Naive thymus-derived CD4-positive, alpha-beta T cell (primary cell): ENCODE data around the gene FN3KRP. TPM values are rescaled to one million over a fixed set of nuclear protein-coding genes. Genes with fewer than 3 reads are reported as not detected.
"Not testable (repeated sequence)": the region's sequence is repeated elsewhere in the genome, so short reads cannot be mapped to it uniquely, and the experiment has no call there.

Experiments used
- ATAC-seq: fragments of 150-1000 bp; cut with Tn5 transposase; 2 replicates; pipeline ENCODE4 v1.10.0; 2021; ENCODE audit warnings: mild to moderate bottlenecking, moderate library complexity
- CTCF ChIA-PET: fragments of 350-600 bp; sonication (Branson Sonifier 250); formaldehyde crosslinking; loops from one replicate; lab custom pipeline; 2021; ENCODE audit warnings: antibody characterized with exemption; lab: Charles Lee
- POLR2A ChIA-PET: fragments of 350-600 bp; sonication (Branson Sonifier 250); formaldehyde crosslinking; loops from one replicate; lab custom pipeline; 2021; ENCODE audit warnings: antibody characterized with exemption, inconsistent platforms; lab: Charles Lee
- DNase-seq, 9 donors: peaks; one replicate each; pipeline versions ENCODE4 v3.0.0 to v3.0.0-alpha.2; 2020 to 2022; ENCODE audit warnings: mixed read lengths in 1 of 9
- H3K27ac ChIP-seq: one replicate; pipeline ENCODE4 v1.7.0; 2013; ENCODE audit warnings: mild to moderate bottlenecking, low read depth, low read length, moderate library complexity
- H3K27me3 ChIP-seq, 2 donors: one replicate each; pipeline ENCODE4 v1.7.0; 2013; ENCODE audit warnings: low read length in 2 of 2, mild to moderate bottlenecking in 2 of 2, moderate library complexity in 2 of 2; ENCODE audit not compliant: control insufficient read depth in 2 of 2, insufficient read depth in 2 of 2
- H3K36me3 ChIP-seq, 3 experiments: 1 replicate in 2 of 3; 2 replicates in 1 of 3; pipeline ENCODE4 v1.7.0; 2013; ENCODE audit warnings: low read length in 3 of 3, mild to moderate bottlenecking in 3 of 3, moderate library complexity in 1 of 3; ENCODE audit not compliant: insufficient read depth in 3 of 3, control insufficient read depth in 2 of 3
- H3K4me1 ChIP-seq, 2 donors: one replicate each; pipeline ENCODE4 v1.7.0; 2013; ENCODE audit warnings: low read length in 2 of 2, mild to moderate bottlenecking in 2 of 2, moderate library complexity in 1 of 2; ENCODE audit not compliant: control insufficient read depth in 2 of 2, insufficient read depth in 2 of 2
- H3K4me3 ChIP-seq: 2 replicates; pipeline ENCODE4 v1.7.0; 2013; ENCODE audit warnings: mild to moderate bottlenecking, low read length
- H3K9me3 ChIP-seq, 3 experiments: 1 replicate in 2 of 3; 2 replicates in 1 of 3; pipeline ENCODE4 v1.7.0; 2013; ENCODE audit warnings: low read length in 3 of 3; ENCODE audit not compliant: control insufficient read depth in 2 of 3
- H3K27ac Mint-ChIP-seq, 9 donors: one replicate each; pipeline ENCODE4 v1.8.0; 2020 to 2022; ENCODE audit warnings: mixed read lengths in 9 of 9, mild to moderate bottlenecking in 8 of 9, moderate library complexity in 5 of 9, inconsistent platforms in 2 of 9
- H3K27me3 Mint-ChIP-seq, 5 donors: one replicate each; pipeline ENCODE4 v1.8.0; 2021 to 2022; ENCODE audit warnings: mixed read lengths in 5 of 5, mild to moderate bottlenecking in 1 of 5
- H3K36me3 Mint-ChIP-seq, 5 donors: one replicate each; pipeline ENCODE4 v1.8.0; 2020 to 2022; ENCODE audit warnings: mixed read lengths in 5 of 5, mild to moderate bottlenecking in 3 of 5, inconsistent platforms in 1 of 5
- H3K4me1 Mint-ChIP-seq, 7 donors: one replicate each; pipeline ENCODE4 v1.8.0; 2020 to 2022; ENCODE audit warnings: mixed read lengths in 7 of 7, mild to moderate bottlenecking in 3 of 7, inconsistent platforms in 1 of 7
- H3K4me3 Mint-ChIP-seq, 10 donors: one replicate each; pipeline ENCODE4 v1.8.0; 2020 to 2022; ENCODE audit warnings: mild to moderate bottlenecking in 10 of 10, mixed read lengths in 10 of 10, moderate library complexity in 6 of 10, inconsistent platforms in 2 of 10
- H3K9me3 Mint-ChIP-seq, 11 donors: one replicate each; pipeline ENCODE4 v1.8.0; 2020 to 2022; ENCODE audit warnings: mixed read lengths in 11 of 11, mild to moderate bottlenecking in 4 of 11, inconsistent platforms in 1 of 11, moderate library complexity in 1 of 11
- intact Hi-C, 2 donors: fragments of 100-400 bp; cut with micrococcal nuclease; formaldehyde crosslinking; loops; one replicate each; pipeline ENCODE4 v1.15.1; 2023
- polyA plus RNA-seq, 2 donors: library from polyadenylated mRNA; unstranded; fragments of 300-500 nt; fragmentation: Illumina TruSeq; gene quantifications; one replicate each; pipeline ENCODE4 v1.2.3, GENCODE V29; 2021
- total RNA-seq, 6 experiments: library from RNA in 5 of 6; stranded (reverse) in 5 of 6; gene quantifications; 1 replicate in 5 of 6; 2 replicates in 1 of 6; pipeline ENCODE4 v1.2.3 and lab custom pipeline; 2021 to 2026

The FN3KRP gene
- total and polyA plus RNA-seq, 7 experiments from 2014 or later: 29.9 to 38.7 (median 33.4) TPM

GRCh38 chr17:82756166-82756565 is 39.7 kb downstream of the FN3KRP start:
- H3K27ac ChIP-seq: no peak overlapping the region
- ChIA-PET POLR2A (no interaction called here), CTCF (no interaction called here)
- no peaks in the 10 kb centered on the region for H3K27me3 Mint-ChIP-seq
- H3K4me3 Mint-ChIP-seq: no peak overlapping the region
- peaks cover 7 to 8% of the 10 kb centered on the region in 2 donors for H3K4me1 ChIP-seq
- intact Hi-C loops: no loop called here
- no peaks in the 10 kb centered on the region for H3K9me3 Mint-ChIP-seq
- peaks cover 0 to 16% (median 4%) of the 10 kb centered on the region in 5 donors for H3K36me3 Mint-ChIP-seq
- H3K27ac Mint-ChIP-seq: no peak overlapping the region
- no peak for ATAC-seq
- no peaks in the 10 kb centered on the region for H3K27me3 ChIP-seq
- peaks cover 0 to 7% (median 0%) of the 10 kb centered on the region in 3 experiments for H3K36me3 ChIP-seq
- no peaks in the 10 kb centered on the region for H3K9me3 ChIP-seq
- peaks cover 18 to 40% (median 32%) of the 10 kb centered on the region in 7 donors for H3K4me1 Mint-ChIP-seq
- DNase-seq: no peak
- no peak overlapping the region for H3K4me3 ChIP-seq

DNA sequence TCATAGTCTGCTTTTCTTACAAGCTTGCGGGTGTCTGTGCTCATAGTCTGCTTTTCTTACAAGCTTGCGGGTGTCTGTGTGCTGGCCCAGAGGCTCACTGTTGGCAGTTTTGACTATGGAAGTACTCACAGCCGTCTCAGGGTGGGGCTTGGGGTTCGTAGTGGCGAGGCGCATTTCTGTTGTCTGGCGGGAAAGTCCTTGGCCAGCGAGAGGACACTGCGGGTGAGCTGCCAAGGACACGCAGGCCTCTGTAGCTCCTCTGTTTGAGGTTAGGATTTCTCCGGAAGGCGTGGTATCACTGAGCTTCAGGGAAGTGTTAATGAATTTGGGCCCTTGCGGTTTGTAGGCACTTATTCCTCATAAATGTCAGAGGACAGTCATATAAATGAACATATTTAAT is 48.9 kb downstream of the FN3KRP start:
- Mint-ChIP-seq H3K9me3 (no peaks in the 10 kb centered on the region), H3K4me1 (peaks cover 7 to 21% (median 14%) of the 10 kb centered on the region in 7 donors), H3K27me3 (no peaks in the 10 kb centered on the region), H3K27ac (peak overlapping the region in 2 of 9 donors; percentile 42 to 63), H3K4me3 (no peak overlapping the region), H3K36me3 (peaks cover 6 to 56% (median 30%) of the 10 kb centered on the region in 5 donors)
- intact Hi-C loops: loop anchor here in 1 of 2 donors (5.0 kb wide), 1 partner anchor 413 kb away; no protein-coding TSS in a partner anchor
- CTCF ChIA-PET: interaction anchor here (0.5 to 1.4 kb wide), 2 partner anchors 97 to 205 kb away, joined by 4 read pairs; no protein-coding TSS in a partner anchor
- ATAC-seq: no peak
- Histone ChIP-seq H3K4me1 (no peaks in the 10 kb centered on the region), H3K9me3 (no peaks in the 10 kb centered on the region), H3K27ac (no peak overlapping the region), H3K27me3 (no peaks in the 10 kb centered on the region), H3K4me3 (no peak overlapping the region), H3K36me3 (peaks cover 3 to 62% (median 5%) of the 10 kb centered on the region in 3 experiments)
- no peak for DNase-seq
- POLR2A ChIA-PET: interaction anchor here (0.7 kb wide), 1 partner anchor 11 kb away, joined by 4 read pairs; no protein-coding TSS in a partner anchor

GRCh38 chr17:82767041-82767754 is 50.7 kb downstream of the FN3KRP start:
- ATAC-seq: no peak
- Mint-ChIP-seq H3K9me3 (no peaks in the 10 kb centered on the region), H3K4me1 (peaks cover 7 to 20% (median 16%) of the 10 kb centered on the region in 7 donors), H3K27me3 (no peaks in the 10 kb centered on the region), H3K4me3 (no peak overlapping the region), H3K27ac (peak overlapping the region in 3 of 9 donors; percentile 21 to 36 (median 26)), H3K36me3 (peaks cover 6 to 51% (median 27%) of the 10 kb centered on the region in 5 donors)
- intact Hi-C loops: loop anchor here in 1 of 2 donors (5.0 kb wide), 1 partner anchor 415 kb away; no protein-coding TSS in a partner anchor
- no peaks in the 10 kb centered on the region for H3K27me3 ChIP-seq
- DNase-seq: peak in 5 of 9 donors; percentile 12 to 39 (median 23)
- CTCF ChIA-PET: no interaction called here
- no peaks in the 10 kb centered on the region for H3K9me3 ChIP-seq
- peaks cover 3 to 65% (median 5%) of the 10 kb centered on the region in 3 experiments for H3K36me3 ChIP-seq
- H3K27ac ChIP-seq: no peak overlapping the region
- no peak overlapping the region for H3K4me3 ChIP-seq
- POLR2A ChIA-PET: no interaction called here
- H3K4me1 ChIP-seq: peaks cover 0 to 1% of the 10 kb centered on the region in 2 donors

DNA sequence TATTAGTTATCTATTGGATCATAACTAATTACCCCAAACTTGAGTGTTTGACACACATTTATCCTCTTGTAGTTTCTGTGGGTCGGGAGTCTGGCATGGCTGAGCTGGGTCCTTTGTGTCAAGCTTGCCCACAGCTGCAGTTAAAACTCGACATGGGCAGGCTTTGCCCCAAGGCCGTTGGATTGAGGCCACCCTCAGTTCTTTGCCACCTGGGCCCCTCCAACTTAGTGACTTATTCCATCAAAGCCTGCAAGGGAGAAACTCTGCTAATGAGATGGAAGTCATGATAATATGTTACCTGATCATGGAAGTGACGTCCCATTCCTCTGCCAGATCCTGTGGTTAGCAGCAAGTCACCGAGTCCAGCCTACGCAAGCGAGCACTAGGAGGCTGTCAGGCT is 52.5 kb downstream of the FN3KRP start:
- Histone ChIP-seq H3K27ac (no peak overlapping the region), H3K36me3 (peaks cover 0 to 58% (median 5%) of the 10 kb centered on the region in 3 experiments), H3K9me3 (no peaks in the 10 kb centered on the region), H3K27me3 (no peaks in the 10 kb centered on the region), H3K4me3 (no peak overlapping the region), H3K4me1 (peaks cover 0 to 3% of the 10 kb centered on the region in 2 donors)
- Mint-ChIP-seq H3K4me3 (no peak overlapping the region), H3K36me3 (peaks cover 6 to 51% (median 21%) of the 10 kb centered on the region in 5 donors), H3K27ac (no peak overlapping the region), H3K4me1 (peaks cover 7 to 21% (median 16%) of the 10 kb centered on the region in 7 donors), H3K9me3 (no peaks in the 10 kb centered on the region), H3K27me3 (no peaks in the 10 kb centered on the region)
- ChIA-PET POLR2A (no interaction called here), CTCF (interaction anchor here (0.6 kb wide), 1 partner anchor 209 kb away, joined by 3 read pairs; no protein-coding TSS in a partner anchor)
- intact Hi-C loops: loop anchor here in 1 of 2 donors (5.0 kb wide), 1 partner anchor 417 kb away; no protein-coding TSS in a partner anchor
- DNase-seq: no peak
- ATAC-seq: no peak

DNA sequence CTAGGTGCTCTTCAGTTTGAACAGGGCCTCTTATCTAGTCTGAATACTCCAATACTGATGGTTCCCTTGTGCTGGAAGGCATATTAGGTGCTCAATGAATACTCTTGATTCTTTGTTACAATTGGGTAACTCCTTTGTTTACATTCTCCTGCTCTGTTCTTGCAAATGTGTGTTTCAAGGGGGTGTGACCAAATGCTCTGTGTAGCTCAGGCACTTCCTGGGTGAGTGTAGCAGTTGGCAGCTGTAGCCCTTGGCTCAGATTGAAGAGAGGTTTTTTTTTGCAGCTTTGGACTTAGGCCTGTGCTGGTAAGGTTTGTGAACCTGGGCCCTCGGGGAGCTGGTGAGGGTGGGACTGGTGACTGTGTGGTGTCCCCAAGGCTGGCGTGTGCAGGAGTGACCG is 55.5 kb downstream of the FN3KRP start:
- ChIA-PET POLR2A (no interaction called here), CTCF (interaction anchor here (1.0 to 1.3 kb wide), 2 partner anchors 103 to 146 kb away, joined by 3 read pairs; no protein-coding TSS in a partner anchor)
- Histone ChIP-seq H3K9me3 (no peaks in the 10 kb centered on the region), H3K27me3 (no peaks in the 10 kb centered on the region), H3K27ac (no peak overlapping the region), H3K4me3 (no peak overlapping the region), H3K4me1 (peaks cover 8 to 19% of the 10 kb centered on the region in 2 donors), H3K36me3 (peaks cover 0 to 37% (median 5%) of the 10 kb centered on the region in 3 experiments)
- H3K27me3 Mint-ChIP-seq: no peaks in the 10 kb centered on the region
- peaks cover 2 to 21% (median 15%) of the 10 kb centered on the region in 7 donors for H3K4me1 Mint-ChIP-seq
- no peak for ATAC-seq
- H3K27ac Mint-ChIP-seq: peak overlapping the region in 4 of 9 donors; percentile 1 to 66 (median 32)
- H3K9me3 Mint-ChIP-seq: no peaks in the 10 kb centered on the region
- no peak overlapping the region for H3K4me3 Mint-ChIP-seq
- H3K36me3 Mint-ChIP-seq: peaks cover 6 to 39% (median 18%) of the 10 kb centered on the region in 5 donors
- intact Hi-C loops: no loop called here
- DNase-seq: no peak

GRCh38 chr17:82774456-82774855 is 58.0 kb downstream of the FN3KRP start:
- H3K27me3 Mint-ChIP-seq, ATAC-seq, H3K9me3 Mint-ChIP-seq, POLR2A ChIA-PET, H3K27ac Mint-ChIP-seq, DNase-seq, H3K27ac ChIP-seq, intact Hi-C loops, H3K27me3 ChIP-seq, H3K4me3 ChIP-seq, H3K9me3 ChIP-seq: not testable (repeated sequence)
- peaks cover 0 to 18% (median 0%) of the 10 kb centered on the region in 3 experiments for H3K36me3 ChIP-seq
- Mint-ChIP-seq H3K4me1 (peaks cover 2 to 23% (median 13%) of the 10 kb centered on the region in 7 donors), H3K4me3 (peak overlapping the region in 1 of 10 donors; percentile 12), H3K36me3 (peaks cover 0 to 25% (median 8%) of the 10 kb centered on the region in 5 donors)
- CTCF ChIA-PET: interaction anchor here (1.3 kb wide), 1 partner anchor 160 kb away, joined by 4 read pairs; no protein-coding TSS in a partner anchor
- peaks cover 8 to 19% of the 10 kb centered on the region in 2 donors for H3K4me1 ChIP-seq
